BE2C (cell line): ENCODE measurements around the gene PLEK2.
"Not testable (repeated sequence)": the region's sequence is repeated elsewhere in the genome, so short reads cannot be mapped to it uniquely, and the experiment has no call there.

Experiments
- DNase-seq: peaks from one replicate; pipeline ENCODE4 v3.0.0-alpha.2; 2020
- H3K27me3 ChIP-seq: fragments of 250-450 bp; sonication (Bioruptor Pico); 2 replicates; pipeline ENCODE4 v1.5.1; 2020; ENCODE audit warnings: mild to moderate bottlenecking
- H3K36me3 ChIP-seq: fragments of 250-450 bp; sonication (Bioruptor Pico); 2 replicates; pipeline ENCODE4 v1.5.1; 2020; ENCODE audit warnings: mild to moderate bottlenecking
- H3K4me1 ChIP-seq: fragments of 250-450 bp; sonication (Bioruptor Pico); 2 replicates; pipeline ENCODE4 v1.5.1; 2020
- H3K4me3 ChIP-seq: 2 replicates; pipeline ENCODE4 v1.5.1; 2011; ENCODE audit warnings: low read depth, low read length
- H3K9me3 ChIP-seq: fragments of 250-450 bp; sonication (Bioruptor Pico); 2 replicates; pipeline ENCODE4 v1.5.1; 2020
- TF ChIP-seq, protein P1 (sequence below): IDR thresholded peaks from 2 replicates; pipeline ENCODE4 v1.5.1; 2012; ENCODE audit warnings: mild to moderate bottlenecking, low read depth, low read length

PLEK2 gene

GRCh38 chr14:67453575-67454300 is 41.8 kb upstream of the PLEK2 start:
- no peak overlapping the region for H3K4me3 ChIP-seq
- TF ChIP-seq, protein P1, sequence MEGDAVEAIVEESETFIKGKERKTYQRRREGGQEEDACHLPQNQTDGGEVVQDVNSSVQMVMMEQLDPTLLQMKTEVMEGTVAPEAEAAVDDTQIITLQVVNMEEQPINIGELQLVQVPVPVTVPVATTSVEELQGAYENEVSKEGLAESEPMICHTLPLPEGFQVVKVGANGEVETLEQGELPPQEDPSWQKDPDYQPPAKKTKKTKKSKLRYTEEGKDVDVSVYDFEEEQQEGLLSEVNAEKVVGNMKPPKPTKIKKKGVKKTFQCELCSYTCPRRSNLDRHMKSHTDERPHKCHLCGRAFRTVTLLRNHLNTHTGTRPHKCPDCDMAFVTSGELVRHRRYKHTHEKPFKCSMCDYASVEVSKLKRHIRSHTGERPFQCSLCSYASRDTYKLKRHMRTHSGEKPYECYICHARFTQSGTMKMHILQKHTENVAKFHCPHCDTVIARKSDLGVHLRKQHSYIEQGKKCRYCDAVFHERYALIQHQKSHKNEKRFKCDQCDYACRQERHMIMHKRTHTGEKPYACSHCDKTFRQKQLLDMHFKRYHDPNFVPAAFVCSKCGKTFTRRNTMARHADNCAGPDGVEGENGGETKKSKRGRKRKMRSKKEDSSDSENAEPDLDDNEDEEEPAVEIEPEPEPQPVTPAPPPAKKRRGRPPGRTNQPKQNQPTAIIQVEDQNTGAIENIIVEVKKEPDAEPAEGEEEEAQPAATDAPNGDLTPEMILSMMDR, result no peak
- H3K27me3 ChIP-seq, result no peaks in the 10 kb centered on the region
- no peaks in the 10 kb centered on the region for H3K9me3 ChIP-seq
- no peaks in the 10 kb centered on the region for H3K4me1 ChIP-seq
- H3K36me3 ChIP-seq, result no peaks in the 10 kb centered on the region
- no peak for DNase-seq

DNA sequence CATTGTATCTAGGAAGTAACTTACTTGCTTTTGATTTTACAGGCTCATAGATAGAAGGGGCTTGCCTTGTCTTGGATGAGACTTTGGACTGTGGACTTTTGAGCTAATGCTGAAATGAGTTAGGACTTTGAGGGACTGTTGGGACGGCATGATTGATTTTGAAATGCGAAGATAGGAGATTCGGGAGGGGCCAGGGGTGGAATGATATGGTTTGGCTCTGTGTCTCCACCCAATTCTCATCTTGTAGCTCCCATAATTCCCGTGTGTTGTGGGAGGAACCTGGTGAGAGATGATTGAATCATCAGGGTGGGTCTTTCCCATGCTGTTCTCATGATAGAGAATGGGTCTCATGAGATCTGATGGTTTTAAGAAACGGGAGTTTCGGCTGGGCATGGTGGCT is 39.7 kb upstream of the PLEK2 start:
- not testable (repeated sequence) for H3K27me3 ChIP-seq

GRCh38 chr14:67449096-67449495 is 37.1 kb upstream of the PLEK2 start:
- DNase-seq, result no peak
- TF ChIP-seq, protein P1, result no peak
- no peaks in the 10 kb centered on the region for H3K27me3 ChIP-seq

More for the DNA sequence above, 39.7 kb upstream of the PLEK2 start:
- H3K9me3 ChIP-seq, DNase-seq, H3K4me1 ChIP-seq, H3K4me3 ChIP-seq, H3K36me3 ChIP-seq: not testable (repeated sequence)

GRCh38 chr14:67447033-67447381 is 35.0 kb upstream of the PLEK2 start:
- DNase-seq, result no peak
- Histone ChIP-seq H3K36me3 (no peaks in the 10 kb centered on the region), H3K4me3 (no peak overlapping the region), H3K27me3 (no peaks in the 10 kb centered on the region), H3K4me1 (peaks cover 6% of the 10 kb centered on the region; the same call in 1 of the 2 replicates), H3K9me3 (no peaks in the 10 kb centered on the region)
- TF ChIP-seq, protein P1, result no peak

More at GRCh38 chr14:67449096-67449495, 37.1 kb upstream of the PLEK2 start:
- Histone ChIP-seq H3K36me3 (no peaks in the 10 kb centered on the region), H3K4me1 (peaks cover 6% of the 10 kb centered on the region; the same call in 1 of the 2 replicates), H3K4me3 (no peak overlapping the region), H3K9me3 (no peaks in the 10 kb centered on the region)

DNA sequence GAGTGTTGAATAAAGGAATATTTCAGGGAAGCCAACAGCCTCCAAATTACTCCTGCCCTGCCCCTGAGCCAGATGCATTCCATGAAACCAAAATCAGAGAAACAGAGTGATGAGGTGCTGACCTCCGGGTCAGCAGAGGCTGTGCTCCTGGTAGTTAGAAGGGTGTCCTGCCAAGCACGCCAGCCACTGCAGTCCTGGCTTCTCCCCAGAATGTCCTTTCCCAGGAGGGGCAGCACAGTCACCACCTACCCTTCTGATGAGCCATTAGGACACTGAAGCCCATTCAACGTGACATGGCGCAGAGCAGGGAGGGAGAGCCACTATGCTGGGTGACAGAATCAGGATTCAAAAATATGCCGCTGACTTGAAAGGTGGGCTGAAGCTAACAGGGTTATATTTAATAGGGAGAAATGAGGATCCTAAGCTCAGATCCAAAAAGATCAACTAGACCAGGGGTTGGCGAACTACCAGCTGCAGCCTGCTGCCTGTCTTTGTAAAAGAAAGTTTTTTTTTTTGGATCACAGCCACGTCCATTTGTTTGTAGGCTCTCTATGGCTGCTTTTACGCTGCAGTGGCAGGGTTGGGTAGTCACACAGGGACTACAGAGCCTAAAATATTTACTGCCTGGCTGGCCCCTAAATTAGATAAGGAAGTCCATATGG is 34.5 kb upstream of the PLEK2 start:
- H3K27me3 ChIP-seq, result no peaks in the 10 kb centered on the region
- TF ChIP-seq, protein P1, result no peak
- H3K36me3 ChIP-seq, result no peaks in the 10 kb centered on the region
- H3K4me1 ChIP-seq, result peaks cover 6% of the 10 kb centered on the region; the same call in 1 of the 2 replicates
- no peak for DNase-seq
- no peak overlapping the region for H3K4me3 ChIP-seq
- no peaks in the 10 kb centered on the region for H3K9me3 ChIP-seq

DNA sequence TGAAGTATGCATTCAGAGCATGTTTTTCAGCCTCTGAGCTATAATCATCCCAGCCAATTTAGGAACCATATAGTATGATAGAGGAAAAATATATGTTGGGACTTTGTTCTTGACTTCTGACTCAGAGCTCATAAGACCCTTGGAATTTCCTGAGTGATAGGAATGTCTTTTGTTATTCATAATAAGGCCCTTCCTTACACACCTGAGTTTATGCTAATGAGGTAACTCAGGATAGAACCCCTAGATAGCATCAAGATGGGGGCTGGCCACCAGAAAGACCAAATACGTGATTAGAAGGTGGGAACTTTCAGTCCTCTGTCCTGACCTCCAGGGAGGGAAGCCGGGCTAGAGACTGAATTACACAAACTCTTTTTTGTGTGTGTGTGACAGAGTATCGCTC is 32.4 kb upstream of the PLEK2 start:
- no peak for DNase-seq
- Histone ChIP-seq H3K27me3 (no peaks in the 10 kb centered on the region), H3K4me3 (no peak overlapping the region), H3K36me3 (no peaks in the 10 kb centered on the region), H3K9me3 (no peaks in the 10 kb centered on the region), H3K4me1 (peaks cover 6% of the 10 kb centered on the region; the same call in 1 of the 2 replicates)
- TF ChIP-seq, protein P1, result no peak
